Measurements from ENCODE around the gene ZFPL1. TPM values are rescaled to one million over a fixed set of nuclear protein-coding genes. Genes with fewer than 3 reads are reported as not detected.

Gene ZFPL1
- total RNA-seq, 1 experiment from 2014 or later = 19.0 TPM

GRCh38 chr11:65057526-65057925 lies 26.5 kb upstream of the ZFPL1 start:
- Histone ChIP-seq H2AFZ (ENCODE audit: low read length) (no peak overlapping the region), H3K27me3 (ENCODE audit: low read length) (no peaks in the 10 kb centered on the region), H3K9me2 (replicated peaks; ENCODE audit: insufficient read depth, low read length) (no peaks in the 10 kb centered on the region), H4K20me1 (ENCODE audit: insufficient read depth, low read depth, low read length) (no peaks in the 10 kb centered on the region), H3K4me2 (ENCODE audit: low read depth, low read length, poor library complexity, severe bottlenecking) (no peak overlapping the region), H3K4me3 (ENCODE audit: low read length) (no peak overlapping the region), H3K36me3 (ENCODE audit: insufficient read depth, low read length) (no peaks in the 10 kb centered on the region), H3K4me1 (ENCODE audit: low read length) (0 out of 2 replicates have a peak, but pooled peaks cover 3% of the 10 kb centered on the region), H3K27ac (ENCODE audit: low read length) (no peak overlapping the region), H3K79me2 (ENCODE audit: low read length) (no peaks in the 10 kb centered on the region), H3K9ac (ENCODE audit: low read length) (no peak overlapping the region), H3K9me3 (ENCODE audit: low read length) (no peaks in the 10 kb centered on the region)
- no peak for DNase-seq

DNA sequence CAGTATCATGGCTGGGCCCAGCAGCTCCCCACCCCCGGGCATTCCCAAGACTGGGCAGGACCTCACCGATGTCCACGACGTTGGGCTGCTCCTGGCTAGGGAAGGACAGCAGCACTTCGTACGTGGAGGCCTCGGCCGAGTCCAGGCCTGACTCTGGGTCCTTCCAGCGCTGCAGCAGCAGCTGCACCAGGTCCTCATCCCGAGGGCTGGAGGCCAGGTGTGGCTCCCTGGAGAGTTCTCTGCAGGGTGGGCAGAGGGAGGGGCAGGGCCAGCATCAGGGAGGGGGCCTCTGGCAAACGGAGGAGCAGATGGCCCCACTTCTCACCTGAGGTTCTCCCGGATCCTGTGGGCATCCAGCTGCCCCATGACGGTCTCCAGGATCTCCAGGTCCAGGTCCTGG lies 26.0 kb upstream of the ZFPL1 start:
- H3K36me3 ChIP-seq (ENCODE audit: insufficient read depth, low read length) = no peaks in the 10 kb centered on the region

GRCh38 chr11:65058419-65059054 lies 25.5 kb upstream of the ZFPL1 start, which contains the start of gene NAALADL1:
NAALADL1 (minus strand) TSS chr11:65058553; CDS start chr11:65058521, 32 bp downstream.
- Histone ChIP-seq H3K36me3 (ENCODE audit: insufficient read depth, low read length) (no peaks in the 10 kb centered on the region), H4K20me1 (ENCODE audit: insufficient read depth, low read depth, low read length) (no peaks in the 10 kb centered on the region), H3K4me2 (ENCODE audit: low read depth, low read length, poor library complexity, severe bottlenecking) (no peak within 1 kb of the TSS), H3K27ac (ENCODE audit: low read length) (no peak within 1 kb of the TSS), H3K9me2 (replicated peaks; ENCODE audit: insufficient read depth, low read length) (no peaks in the 10 kb centered on the region), H3K4me1 (ENCODE audit: low read length) (0 out of 2 replicates have a peak, but pooled peaks cover 3% of the 10 kb centered on the region), H3K27me3 (ENCODE audit: low read length) (no peaks in the 10 kb centered on the region), H3K9ac (ENCODE audit: low read length) (no peak within 1 kb of the TSS), H2AFZ (ENCODE audit: low read length) (no peak within 1 kb of the TSS), H3K9me3 (ENCODE audit: low read length) (no peaks in the 10 kb centered on the region), H3K4me3 (ENCODE audit: low read length) (no peak within 1 kb of the TSS), H3K79me2 (ENCODE audit: low read length) (no peaks in the 10 kb centered on the region)
- DNase-seq = no peak

More for the DNA sequence above, 26.0 kb upstream of the ZFPL1 start:
- Histone ChIP-seq H2AFZ (ENCODE audit: low read length) (no peak overlapping the region), H4K20me1 (ENCODE audit: insufficient read depth, low read depth, low read length) (no peaks in the 10 kb centered on the region), H3K27ac (ENCODE audit: low read length) (no peak overlapping the region), H3K27me3 (ENCODE audit: low read length) (no peaks in the 10 kb centered on the region), H3K9me3 (ENCODE audit: low read length) (no peaks in the 10 kb centered on the region), H3K79me2 (ENCODE audit: low read length) (no peaks in the 10 kb centered on the region), H3K9ac (ENCODE audit: low read length) (no peak overlapping the region), H3K4me3 (ENCODE audit: low read length) (no peak overlapping the region), H3K4me1 (ENCODE audit: low read length) (0 out of 2 replicates have a peak, but pooled peaks cover 3% of the 10 kb centered on the region), H3K9me2 (replicated peaks; ENCODE audit: insufficient read depth, low read length) (no peaks in the 10 kb centered on the region), H3K4me2 (ENCODE audit: low read depth, low read length, poor library complexity, severe bottlenecking) (no peak overlapping the region)
- no peak for DNase-seq

GRCh38 chr11:65059523-65059922 lies 24.5 kb upstream of the ZFPL1 start:
- H3K79me2 ChIP-seq (ENCODE audit: low read length) = no peaks in the 10 kb centered on the region
- no peak overlapping the region for H3K27ac ChIP-seq (ENCODE audit: low read length)
- no peaks in the 10 kb centered on the region for H3K9me2 ChIP-seq (replicated peaks; ENCODE audit: insufficient read depth, low read length)
- no peaks in the 10 kb centered on the region for H3K9me3 ChIP-seq (ENCODE audit: low read length)
- H4K20me1 ChIP-seq (ENCODE audit: insufficient read depth, low read depth, low read length) = no peaks in the 10 kb centered on the region
- no peak overlapping the region for H3K4me3 ChIP-seq (ENCODE audit: low read length)
- H3K4me1 ChIP-seq (ENCODE audit: low read length) = 0 out of 2 replicates have a peak, but pooled peaks cover 3% of the 10 kb centered on the region
- no peak for DNase-seq
- H3K9ac ChIP-seq (ENCODE audit: low read length) = no peak overlapping the region
- H3K4me2 ChIP-seq (ENCODE audit: low read depth, low read length, poor library complexity, severe bottlenecking) = no peak overlapping the region
- no peaks in the 10 kb centered on the region for H3K36me3 ChIP-seq (ENCODE audit: insufficient read depth, low read length)
- H2AFZ ChIP-seq (ENCODE audit: low read length) = no peak overlapping the region
- no peaks in the 10 kb centered on the region for H3K27me3 ChIP-seq (ENCODE audit: low read length)

DNA sequence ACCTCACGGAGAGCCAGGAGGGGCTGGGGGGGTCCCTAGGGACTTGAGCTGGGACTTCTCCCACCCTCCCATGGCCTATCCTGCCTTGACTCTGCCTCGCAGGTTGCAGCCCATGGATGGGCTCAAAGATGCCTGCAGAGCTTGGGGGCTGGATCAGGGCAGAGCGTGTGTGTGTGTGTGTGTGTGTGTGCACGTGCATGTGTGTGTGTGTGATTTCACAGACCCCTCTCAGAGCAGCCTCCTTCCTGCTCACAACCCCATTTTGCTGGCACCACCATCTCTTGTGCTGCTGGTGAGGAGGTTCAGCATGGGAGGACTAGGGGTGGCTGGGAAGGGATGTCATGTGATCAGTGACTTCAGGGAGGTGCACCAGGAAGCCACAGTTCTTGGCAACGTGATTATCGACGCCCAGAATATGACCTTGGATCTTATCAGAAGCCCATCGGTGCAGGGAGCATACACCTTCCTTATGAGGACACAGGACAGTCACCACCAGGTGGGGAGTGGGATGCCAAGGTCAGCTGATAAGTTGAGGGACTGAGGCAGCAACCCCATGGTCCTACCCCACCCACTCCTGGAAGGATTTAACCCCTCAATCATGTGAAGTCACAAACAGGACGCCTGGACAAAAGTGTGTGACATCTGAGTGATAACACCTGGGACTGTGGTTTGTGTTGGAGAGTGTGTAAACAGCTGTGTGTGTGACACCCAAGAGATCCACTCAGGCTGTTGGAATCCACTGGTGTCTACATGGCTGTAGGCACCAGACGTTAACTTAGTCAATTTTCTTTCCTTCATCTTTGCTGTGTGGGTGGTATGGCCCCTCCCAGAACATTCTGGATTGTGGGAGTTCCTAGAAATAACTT lies 23.8 kb upstream of the ZFPL1 start:
- Histone ChIP-seq H3K79me2 (ENCODE audit: low read length) (no peaks in the 10 kb centered on the region), H3K27me3 (ENCODE audit: low read length) (no peaks in the 10 kb centered on the region), H2AFZ (ENCODE audit: low read length) (no peak overlapping the region; the same call in 1 of the 2 replicates), H3K4me3 (ENCODE audit: low read length) (no peak overlapping the region), H3K4me1 (ENCODE audit: low read length) (0 out of 2 replicates have a peak, but pooled peaks cover 3% of the 10 kb centered on the region), H3K27ac (ENCODE audit: low read length) (no peak overlapping the region), H3K4me2 (ENCODE audit: low read depth, low read length, poor library complexity, severe bottlenecking) (no peak overlapping the region), H4K20me1 (ENCODE audit: insufficient read depth, low read depth, low read length) (no peaks in the 10 kb centered on the region), H3K9ac (ENCODE audit: low read length) (no peak overlapping the region), H3K9me3 (ENCODE audit: low read length) (no peaks in the 10 kb centered on the region), H3K9me2 (replicated peaks; ENCODE audit: insufficient read depth, low read length) (no peaks in the 10 kb centered on the region), H3K36me3 (ENCODE audit: insufficient read depth, low read length) (no peaks in the 10 kb centered on the region)
- DNase-seq = no peak

- Histone ChIP-seq H3K79me2 (ENCODE audit: low read length) (no peaks in the 10 kb centered on the region), H3K4me3 (ENCODE audit: low read length) (no peak overlapping the region), H2AFZ (ENCODE audit: low read length) (no peak overlapping the region), H3K27me3 (ENCODE audit: low read length) (no peaks in the 10 kb centered on the region), H3K9me3 (ENCODE audit: low read length) (no peaks in the 10 kb centered on the region), H3K36me3 (ENCODE audit: insufficient read depth, low read length) (no peaks in the 10 kb centered on the region), H3K9me2 (replicated peaks; ENCODE audit: insufficient read depth, low read length) (no peaks in the 10 kb centered on the region), H3K9ac (ENCODE audit: low read length) (no peak overlapping the region), H3K4me1 (ENCODE audit: low read length) (0 out of 2 replicates have a peak, but pooled peaks cover 3% of the 10 kb centered on the region), H4K20me1 (ENCODE audit: insufficient read depth, low read depth, low read length) (no peaks in the 10 kb centered on the region), H3K27ac (ENCODE audit: low read length) (no peak overlapping the region), H3K4me2 (ENCODE audit: low read depth, low read length, poor library complexity, severe bottlenecking) (no peak overlapping the region)
- peak; percentile 67 for DNase-seq
Measured at GRCh38 chr11:65060913-65061408, 23.1 kb upstream of the ZFPL1 start.

- no peaks in the 10 kb centered on the region for H3K27me3 ChIP-seq (ENCODE audit: low read length)
- no peaks in the 10 kb centered on the region for H3K9me2 ChIP-seq (replicated peaks; ENCODE audit: insufficient read depth, low read length)
- H3K4me3 ChIP-seq (ENCODE audit: low read length) = no peak overlapping the region
- DNase-seq = no peak
- no peak overlapping the region for H3K4me2 ChIP-seq (ENCODE audit: low read depth, low read length, poor library complexity, severe bottlenecking)
- no peaks in the 10 kb centered on the region for H3K79me2 ChIP-seq (ENCODE audit: low read length)
- no peaks in the 10 kb centered on the region for H4K20me1 ChIP-seq (ENCODE audit: insufficient read depth, low read depth, low read length)
- no peaks in the 10 kb centered on the region for H3K9me3 ChIP-seq (ENCODE audit: low read length)
- 0 out of 2 replicates have a peak, but pooled peaks cover 3% of the 10 kb centered on the region for H3K4me1 ChIP-seq (ENCODE audit: low read length)
- no peak overlapping the region for H3K9ac ChIP-seq (ENCODE audit: low read length)
- H3K27ac ChIP-seq (ENCODE audit: low read length) = no peak overlapping the region
- H3K36me3 ChIP-seq (ENCODE audit: insufficient read depth, low read length) = no peaks in the 10 kb centered on the region
- H2AFZ ChIP-seq (ENCODE audit: low read length) = no peak overlapping the region
Measured at GRCh38 chr11:65063532-65063931, 20.5 kb upstream of the ZFPL1 start.

DNA sequence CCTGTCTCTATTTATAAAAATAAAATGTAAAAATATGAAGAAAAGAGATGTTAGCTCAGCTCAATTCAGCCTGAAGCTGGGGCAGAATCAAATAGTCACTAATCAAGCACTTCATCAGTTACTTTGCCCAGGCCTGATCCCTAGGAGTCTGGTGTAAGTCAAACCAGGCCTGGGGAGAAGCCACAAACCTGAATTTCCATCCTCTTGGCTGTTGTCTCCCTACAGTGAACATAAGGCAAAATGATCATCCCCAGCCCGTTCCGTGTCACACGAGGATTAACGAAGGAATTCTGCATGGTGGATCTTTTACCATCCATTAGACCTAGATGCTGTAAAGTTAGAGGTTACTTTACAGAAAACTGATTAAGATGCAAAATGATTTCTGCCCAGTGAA lies 19.2 kb upstream of the ZFPL1 start:
- no peaks in the 10 kb centered on the region for H3K27me3 ChIP-seq (ENCODE audit: low read length)
- no peaks in the 10 kb centered on the region for H3K9me2 ChIP-seq (replicated peaks; ENCODE audit: insufficient read depth, low read length)
- no peaks in the 10 kb centered on the region for H3K79me2 ChIP-seq (ENCODE audit: low read length)
- no peaks in the 10 kb centered on the region for H4K20me1 ChIP-seq (ENCODE audit: insufficient read depth, low read depth, low read length)
- H3K36me3 ChIP-seq (ENCODE audit: insufficient read depth, low read length) = no peaks in the 10 kb centered on the region
- H2AFZ ChIP-seq (ENCODE audit: low read length) = no peak overlapping the region
- no peak overlapping the region for H3K4me3 ChIP-seq (ENCODE audit: low read length)
- no peaks in the 10 kb centered on the region for H3K9me3 ChIP-seq (ENCODE audit: low read length)
- H3K4me1 ChIP-seq (ENCODE audit: low read length) = 0 out of 2 replicates have a peak, but pooled peaks cover 3% of the 10 kb centered on the region
- H3K9ac ChIP-seq (ENCODE audit: low read length) = no peak overlapping the region
- H3K27ac ChIP-seq (ENCODE audit: low read length) = no peak overlapping the region
- no peak overlapping the region for H3K4me2 ChIP-seq (ENCODE audit: low read depth, low read length, poor library complexity, severe bottlenecking)
- DNase-seq = no peak

All from Karpas-422 (cell line).